Endothelial cell of umbilical vein (primary cell): ENCODE measurements around the gene CFAP46. TPM values are rescaled to one million over a fixed set of nuclear protein-coding genes. Genes with fewer than 3 reads are reported as not detected.

Source experiments
- BruUV-seq: library from RNA; stranded (reverse); fragments of 400-500 nt; replicated peaks from 2 replicates; lab custom pipeline; 2021; lab: Mats Ljungman, UMichigan
- CTCF ChIA-PET: fragments of 300-600, 350-600 bp; sonication (Branson Sonifier 250); formaldehyde crosslinking; loops from one replicate; lab custom pipeline; 2021; ENCODE audit warnings: antibody characterized with exemption, inconsistent platforms; lab: Charles Lee
- POLR2A ChIA-PET: fragments of 300-600, 350-600 bp; sonication (Branson Sonifier 250); formaldehyde crosslinking; loops from one replicate; lab custom pipeline; 2021; ENCODE audit warnings: antibody characterized with exemption, inconsistent platforms; lab: Charles Lee
- DNase-seq: peaks from one replicate; pipeline ENCODE4 v3.0.0-alpha.2; 2011; ENCODE audit warnings: low read depth, low spot score
- FAIRE-seq: peaks from 2 replicates; lab custom pipeline; 2011; peaks lifted over from hg19 to GRCh38; lab: Jason Lieb, UNC
- H2AFZ ChIP-seq: 2 replicates; pipeline ENCODE4 v1.6.0; 2012; ENCODE audit warnings: low read depth, low read length, control low read depth, inconsistent platforms
- H3K27ac ChIP-seq: 2 replicates; pipeline ENCODE4 v1.5.1; 2011; ENCODE audit warnings: low read depth, mild to moderate bottlenecking, control low read depth, low read length, moderate library complexity; ENCODE audit not compliant: insufficient read depth
- H3K27me3 ChIP-seq, 2 experiments: 2 replicates each; pipeline versions ENCODE4 v1.6.0 to v1.6.1; 2011; ENCODE audit warnings: low read length in 2 of 2, mixed read lengths in 1 of 2; ENCODE audit not compliant: control insufficient read depth in 2 of 2, insufficient read depth in 2 of 2
- H3K36me3 ChIP-seq, 2 experiments: 2 replicates in 1 of 2; 3 replicates in 1 of 2; pipeline ENCODE4 v1.5.1; 2011; ENCODE audit warnings: low read length in 2 of 2, mild to moderate bottlenecking in 1 of 2, moderate library complexity in 1 of 2; ENCODE audit not compliant: control insufficient read depth in 2 of 2, insufficient read depth in 2 of 2; ENCODE audit errors: extremely low read depth in 1 of 2
- H3K4me1 ChIP-seq: 3 replicates; pipeline ENCODE4 v1.5.1; 2011; ENCODE audit warnings: mild to moderate bottlenecking, low read length; ENCODE audit not compliant: control insufficient read depth, insufficient read depth; ENCODE audit errors: extremely low read depth
- H3K4me2 ChIP-seq: 2 replicates; pipeline ENCODE4 v1.6.1; 2011; ENCODE audit warnings: low read length, control low read depth, mixed read lengths; ENCODE audit not compliant: insufficient read depth
- H3K4me3 ChIP-seq, 3 experiments: fragments of 200-600 bp in 1 of 3; sonication (generic), shearing (Covaris generic) in 1 of 3; replicated peaks in 1 of 3; 2 replicates each; pipeline ENCODE4 v1.5.1; 2011 to 2016; ENCODE audit warnings: control low read depth in 3 of 3, low read length in 3 of 3, mild to moderate bottlenecking in 2 of 3, inconsistent platforms in 1 of 3, low read depth in 1 of 3, moderate library complexity in 1 of 3; ENCODE audit not compliant: insufficient read depth in 1 of 3
- H3K79me2 ChIP-seq: 2 replicates; pipeline ENCODE4 v1.6.0; 2012; ENCODE audit warnings: low read length, inconsistent platforms; ENCODE audit not compliant: control insufficient read depth, insufficient read depth
- H3K9ac ChIP-seq: replicated peaks from 2 replicates; pipeline ENCODE3; 2011; ENCODE audit warnings: low read length, control low read depth; ENCODE audit not compliant: insufficient read depth; ENCODE audit errors: extremely low read depth
- H3K9me1 ChIP-seq: replicated peaks from 3 replicates; pipeline ENCODE4 v1.6.0; 2011; ENCODE audit warnings: mild to moderate bottlenecking, low read length; ENCODE audit not compliant: control insufficient read depth, insufficient read depth; ENCODE audit errors: extremely low read depth
- H3K9me3 ChIP-seq: replicated peaks from 2 replicates; pipeline ENCODE4 v1.5.1; 2012; ENCODE audit warnings: low read length, inconsistent platforms; ENCODE audit not compliant: control insufficient read depth, insufficient read depth
- H4K20me1 ChIP-seq: replicated peaks from 2 replicates; pipeline ENCODE3; 2011; ENCODE audit warnings: mild to moderate bottlenecking, low read length; ENCODE audit not compliant: control insufficient read depth, insufficient read depth; ENCODE audit errors: extremely low read depth
- EZH2 ChIP-seq: IDR thresholded peaks from 2 replicates; pipeline ENCODE4 v1.6.1; 2012; ENCODE audit warnings: borderline replicate concordance, low read depth, mild to moderate bottlenecking, moderate library complexity, low read length, inconsistent platforms; ENCODE audit not compliant: severe bottlenecking
- FOS ChIP-seq: IDR thresholded peaks from 2 replicates; pipeline ENCODE4 v1.6.1; 2011; ENCODE audit warnings: mild to moderate bottlenecking, low read length, moderate library complexity, borderline replicate concordance; ENCODE audit not compliant: insufficient read depth
- GATA2 ChIP-seq: IDR thresholded peaks from 2 replicates; pipeline ENCODE4 v1.7.0; 2011; ENCODE audit warnings: low read depth, mild to moderate bottlenecking, moderate library complexity, mixed read lengths, low read length; ENCODE audit not compliant: insufficient read length, insufficient read depth
- JUN ChIP-seq: IDR thresholded peaks from 2 replicates; pipeline ENCODE4 v1.6.1; 2011; ENCODE audit warnings: borderline replicate concordance, low read depth; ENCODE audit not compliant: insufficient read length, insufficient read depth
- MYC ChIP-seq: IDR thresholded peaks from one replicate; pipeline ENCODE4 v1.6.1; 2011; ENCODE audit warnings: mild to moderate bottlenecking, low read depth, low read length
- POLR2A ChIP-seq: IDR thresholded peaks from 2 replicates; pipeline ENCODE4 v1.6.1; 2012; ENCODE audit warnings: low read depth, mild to moderate bottlenecking, control low read depth, low read length
- POLR2AphosphoS5 ChIP-seq: IDR thresholded peaks from 2 replicates; pipeline ENCODE4 v1.6.1; 2012; ENCODE audit warnings: low read depth, mild to moderate bottlenecking, control low read depth, low read length, moderate library complexity; ENCODE audit not compliant: insufficient read depth
- dilution Hi-C: fragments of 300-500 bp; cut with MboI; formaldehyde crosslinking; loops from one replicate; pipeline ENCODE4 v1.15.0; 2019; ENCODE audit warnings: low sequenced_read_pairs; ENCODE audit not compliant: extremely low pct_ligation_motif_present
- intact Hi-C: fragments of 100-400 bp; cut with micrococcal nuclease; formaldehyde crosslinking; loops from one replicate; pipeline ENCODE4 v1.10.0; 2022
- polyA plus RNA-seq, 4 experiments: library from polyadenylated mRNA; depleted of rRNA in 3 of 4; stranded (reverse) in 3 of 4; unstranded in 1 of 4; fragments of >200 nt; gene quantifications; 2 replicates each; pipeline versions ENCODE4 v1.2.1 to v1.2.3, GENCODE V29; 2011 to 2012; ENCODE audit warnings: missing spikeins in 1 of 4
- total RNA-seq: library from RNA; stranded (reverse); gene quantifications from 2 replicates; pipeline ENCODE4 v1.2.3, GENCODE V29; 2021
- TF ChIP-seq, protein P1 (sequence below), 2 donors: IDR thresholded peaks; 1 replicate in 1 of 2; 2 replicates in 1 of 2; pipeline ENCODE4 v1.5.1; 2011; ENCODE audit warnings: low read length in 2 of 2, mild to moderate bottlenecking in 2 of 2, moderate library complexity in 2 of 2, control low read depth in 1 of 2, inconsistent platforms in 1 of 2, low read depth in 1 of 2; ENCODE audit not compliant: insufficient read depth in 1 of 2; ENCODE audit errors: extremely low read depth in 1 of 2
- TF ChIP-seq, protein P2 (sequence below): IDR thresholded peaks from 2 replicates; pipeline ENCODE4 v1.6.1; 2011; ENCODE audit not compliant: insufficient read depth, insufficient read length

Gene CFAP46
- total and polyA plus RNA-seq, 2 donors (not counting 3 experiments of a cell fraction or from before 2014, with no cell fraction given) = 0.75 to 0.98 TPM

DNA sequence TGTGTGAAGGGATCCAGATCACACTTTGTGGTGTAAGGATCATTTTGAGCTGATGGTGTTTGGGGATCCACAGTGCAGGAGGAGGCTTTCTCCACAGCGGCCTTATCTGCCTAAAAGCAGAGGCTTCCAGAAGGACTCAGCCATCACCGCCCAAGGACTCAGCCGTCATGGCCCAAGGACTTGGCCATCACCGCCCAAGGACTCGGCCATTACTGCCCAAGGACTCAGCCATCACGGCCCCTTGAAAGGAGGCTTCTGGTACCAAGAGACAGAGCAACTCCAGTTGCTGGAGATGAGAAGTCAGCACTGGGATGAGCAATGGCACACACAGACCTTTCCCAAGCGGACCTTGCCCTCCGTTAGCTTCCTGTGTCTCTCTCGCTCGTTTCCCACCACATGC is 6.0 kb upstream of the CFAP46 start:
- FAIRE-seq = no peak

More for the DNA sequence above, 6.0 kb upstream of the CFAP46 start:
- Histone ChIP-seq H3K9me3 (no peaks in the 10 kb centered on the region), H3K4me3 (no peak overlapping the region), H2AFZ (no peak overlapping the region), H3K79me2 (no peaks in the 10 kb centered on the region), H3K4me1 (no peaks in the 10 kb centered on the region), H3K9ac (no peak overlapping the region), H3K4me2 (no peak overlapping the region), H3K36me3 (no peaks in the 10 kb centered on the region), H3K9me1 (no peaks in the 10 kb centered on the region), H4K20me1 (no peaks in the 10 kb centered on the region), H3K27me3 (no peaks in the 10 kb centered on the region), H3K27ac (no peak overlapping the region)
- ChIA-PET CTCF (no interaction called here), POLR2A (no interaction called here)
- intact Hi-C loops = no loop called here
- DNase-seq = no peak
- no TSS peak for BruUV-seq
- TF ChIP-seq POLR2AphosphoS5 (no peak), FOS (no peak), EZH2 (no peak), JUN (no peak), GATA2 (no peak), POLR2A (no peak), MYC (no peak)
- TF ChIP-seq, protein P1, sequence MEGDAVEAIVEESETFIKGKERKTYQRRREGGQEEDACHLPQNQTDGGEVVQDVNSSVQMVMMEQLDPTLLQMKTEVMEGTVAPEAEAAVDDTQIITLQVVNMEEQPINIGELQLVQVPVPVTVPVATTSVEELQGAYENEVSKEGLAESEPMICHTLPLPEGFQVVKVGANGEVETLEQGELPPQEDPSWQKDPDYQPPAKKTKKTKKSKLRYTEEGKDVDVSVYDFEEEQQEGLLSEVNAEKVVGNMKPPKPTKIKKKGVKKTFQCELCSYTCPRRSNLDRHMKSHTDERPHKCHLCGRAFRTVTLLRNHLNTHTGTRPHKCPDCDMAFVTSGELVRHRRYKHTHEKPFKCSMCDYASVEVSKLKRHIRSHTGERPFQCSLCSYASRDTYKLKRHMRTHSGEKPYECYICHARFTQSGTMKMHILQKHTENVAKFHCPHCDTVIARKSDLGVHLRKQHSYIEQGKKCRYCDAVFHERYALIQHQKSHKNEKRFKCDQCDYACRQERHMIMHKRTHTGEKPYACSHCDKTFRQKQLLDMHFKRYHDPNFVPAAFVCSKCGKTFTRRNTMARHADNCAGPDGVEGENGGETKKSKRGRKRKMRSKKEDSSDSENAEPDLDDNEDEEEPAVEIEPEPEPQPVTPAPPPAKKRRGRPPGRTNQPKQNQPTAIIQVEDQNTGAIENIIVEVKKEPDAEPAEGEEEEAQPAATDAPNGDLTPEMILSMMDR (IDR thresholded peaks at IDR 0.05; ENCODE audit: extremely low read depth in 1 of 2, insufficient read depth in 1 of 2, low read depth in 1 of 2, low read length in 2 of 2) = no peak
- TF ChIP-seq, protein P2, sequence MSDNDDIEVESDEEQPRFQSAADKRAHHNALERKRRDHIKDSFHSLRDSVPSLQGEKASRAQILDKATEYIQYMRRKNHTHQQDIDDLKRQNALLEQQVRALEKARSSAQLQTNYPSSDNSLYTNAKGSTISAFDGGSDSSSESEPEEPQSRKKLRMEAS = no peak
- dilution Hi-C loops = no loop called here
